HepG2 (cell line): Measurements from ENCODE around the gene PDLIM7.

Source experiments
- CBFB ChIP-seq: sonication (generic); formaldehyde crosslinking; IDR thresholded peaks from 2 replicates; pipeline ENCODE4 v1.4.0; 2020; ENCODE audit warnings: missing genetic modification reagents
- FIP1L1 ChIP-seq: fragments of 200-400 bp; formaldehyde crosslinking; IDR thresholded peaks from 2 replicates; pipeline ENCODE4 v1.6.1; 2018; ENCODE audit warnings: low read depth, mild to moderate bottlenecking, low read length, moderate library complexity, borderline replicate concordance; ENCODE audit not compliant: insufficient read depth
- FOXM1 ChIP-seq: sonication (generic); formaldehyde crosslinking; IDR thresholded peaks from 2 replicates; pipeline ENCODE4 v1.5.0; 2020; ENCODE audit warnings: missing genetic modification reagents
- KAT7 ChIP-seq: IDR thresholded peaks from 2 replicates; pipeline ENCODE4 v1.6.1; 2018; ENCODE audit warnings: borderline replicate concordance, missing compliant biosample characterization
- KLF13 ChIP-seq: sonication (generic); formaldehyde crosslinking; IDR thresholded peaks from 2 replicates; pipeline ENCODE4 v1.4.0; 2020; ENCODE audit warnings: mild to moderate bottlenecking, missing genetic modification reagents
- MAZ ChIP-seq, 2 experiments: sonication (generic) in 1 of 2; formaldehyde crosslinking in 1 of 2; IDR thresholded peaks; 2 replicates each; pipeline versions ENCODE4 v1.5.0 to v1.6.1; 2012 to 2020; ENCODE audit warnings: low read depth in 2 of 2, mild to moderate bottlenecking in 2 of 2, borderline replicate concordance in 1 of 2, improper control_type of control experiment in 1 of 2, low read length in 1 of 2, missing genetic modification reagents in 1 of 2, moderate library complexity in 1 of 2
- POLR2A ChIP-seq, 2 experiments: IDR thresholded peaks; 2 replicates each; pipeline ENCODE4 v1.6.1; 2011; ENCODE audit warnings: low read depth in 2 of 2, low read length in 2 of 2, mild to moderate bottlenecking in 1 of 2, moderate library complexity in 1 of 2; ENCODE audit not compliant: insufficient read depth in 1 of 2
- POLR2AphosphoS5 ChIP-seq: IDR thresholded peaks from 2 replicates; pipeline ENCODE4 v1.6.1; 2012; ENCODE audit warnings: low read depth, low read length
- ZFP41 ChIP-seq: sonication (generic); formaldehyde crosslinking; IDR thresholded peaks from 2 replicates; pipeline ENCODE4 v1.4.0; 2020; ENCODE audit warnings: mild to moderate bottlenecking, missing genetic modification reagents, borderline replicate concordance
- ZNF235 ChIP-seq: sonication (generic); formaldehyde crosslinking; IDR thresholded peaks from 2 replicates; pipeline ENCODE4 v1.8.1; 2023; ENCODE audit warnings: mild to moderate bottlenecking, missing genetic modification reagents, borderline replicate concordance

DNA sequence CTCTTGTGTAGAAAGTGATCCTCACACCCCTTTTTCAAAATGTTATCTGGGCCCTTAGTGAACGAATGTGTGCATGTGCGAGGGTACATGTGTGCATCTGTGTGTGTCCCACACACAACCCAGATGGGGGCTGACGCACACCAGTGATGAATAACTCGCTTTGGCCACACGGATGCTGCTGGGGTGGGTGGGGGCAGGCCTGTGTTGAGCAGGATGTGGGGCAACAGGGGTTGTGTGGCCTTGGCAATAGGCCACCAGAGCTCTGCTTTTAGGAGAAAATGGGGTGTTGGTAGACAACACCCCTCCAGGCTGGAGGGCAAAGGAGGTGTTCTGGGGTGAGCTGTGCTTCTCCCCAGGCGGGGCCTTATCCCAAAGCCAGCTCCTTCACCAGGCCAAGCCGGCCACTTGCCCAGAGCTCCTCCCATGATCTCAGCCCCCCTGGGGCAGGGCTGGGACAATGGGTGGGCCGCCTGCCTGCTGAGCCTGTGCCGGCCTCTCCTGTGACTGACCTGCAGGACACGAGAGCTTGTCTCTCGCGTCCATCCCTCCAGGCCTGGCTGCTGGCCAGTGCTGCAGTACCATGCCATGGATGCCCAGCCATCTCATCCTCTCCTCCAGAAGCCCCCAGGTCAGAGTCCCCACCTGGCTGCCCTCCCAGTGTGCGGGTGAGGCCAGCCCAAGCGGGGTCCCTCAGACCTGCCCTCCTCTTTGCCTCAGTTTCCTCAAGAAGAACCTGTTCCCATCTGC is 25.6 kb downstream of the PDLIM7 start:
- TF ChIP-seq KLF13 (CRISPR knock-in tag) (no peak), POLR2AphosphoS5 (no peak), FOXM1 (no peak), ZFP41 (CRISPR knock-in tag) (no peak), ZNF235 (CRISPR knock-in tag) (no peak), KAT7 (CRISPR knock-in tag) (no peak), MAZ (IDR thresholded peaks at IDR 0.05; ENCODE audit: borderline replicate concordance, low read depth, low read length) (no peak), MAZ (CRISPR knock-in tag; IDR thresholded peaks at IDR 0.05; ENCODE audit: low read depth) (no peak), POLR2A (IDR thresholded peaks at IDR 0.05; ENCODE audit: insufficient read depth in 1 of 2, low read depth in 2 of 2, low read length in 2 of 2) (no peak), FIP1L1 (no peak), CBFB (CRISPR knock-in tag) (no peak)
